PC-9 (cell line): ENCODE data around the gene ADAMTSL1. TPM values are rescaled to one million over a fixed set of nuclear protein-coding genes. Genes with fewer than 3 reads are reported as not detected.

Experiments used
- BruUV-seq: library from RNA; stranded (reverse); fragments of 400-500 nt; replicated peaks from 2 replicates; lab custom pipeline; 2021; lab: Mats Ljungman, UMichigan
- CTCF ChIA-PET: fragments of 300-600 bp; sonication (Branson Sonifier 250); formaldehyde crosslinking; loops from one replicate; lab custom pipeline; 2022; ENCODE audit warnings: antibody characterized with exemption; lab: Charles Lee
- POLR2A ChIA-PET: fragments of 300-600 bp; sonication (Branson Sonifier 250); formaldehyde crosslinking; loops from one replicate; lab custom pipeline; 2022; ENCODE audit warnings: antibody characterized with exemption; ENCODE audit not compliant: unreplicated experiment; lab: Charles Lee
- DNase-seq, 2 experiments: peaks; one replicate each; pipeline versions ENCODE4 v3.0.0 to v3.0.0-alpha.2; 2015 to 2022; ENCODE audit warnings: mixed read lengths in 1 of 2
- H2AFZ ChIP-seq: fragments of 200-600 bp; sonication (generic); 2 replicates; pipeline ENCODE4 v1.8.1; 2017; ENCODE audit warnings: antibody characterized with exemption
- H3F3A ChIP-seq: fragments of 200-600 bp; sonication (generic); 2 replicates; pipeline ENCODE4 v1.8.1; 2017; ENCODE audit warnings: antibody characterized with exemption, mild to moderate bottlenecking, low read depth; ENCODE audit not compliant: insufficient read depth
- H3K27ac ChIP-seq: fragments of 200-600 bp; sonication (generic); 2 replicates; pipeline ENCODE4 v1.6.1; 2016; ENCODE audit warnings: mixed run types
- H3K27me3 ChIP-seq: fragments of 200-600 bp; sonication (generic); 2 replicates; pipeline ENCODE4 v1.6.1; 2016; ENCODE audit warnings: low read depth, mixed run types; ENCODE audit not compliant: insufficient read depth
- H3K36me3 ChIP-seq: fragments of 200-600 bp; sonication (generic); 2 replicates; pipeline ENCODE4 v1.6.1; 2016; ENCODE audit warnings: low read depth, mixed run types
- H3K4me1 ChIP-seq: fragments of 200-600 bp; sonication (generic); replicated peaks from 2 replicates; pipeline ENCODE4 v1.6.1; 2016; ENCODE audit warnings: mixed run types; ENCODE audit not compliant: insufficient read depth
- H3K4me2 ChIP-seq: fragments of 200-600 bp; sonication (generic); 2 replicates; pipeline ENCODE4 v1.6.1; 2017; ENCODE audit warnings: mixed run types
- H3K4me3 ChIP-seq: fragments of 200-600 bp; sonication (generic); 2 replicates; pipeline ENCODE4 v1.6.1; 2016; ENCODE audit warnings: mixed run types
- H3K79me2 ChIP-seq: fragments of 200-600 bp; sonication (generic); 2 replicates; pipeline ENCODE4 v1.6.1; 2017; ENCODE audit warnings: low read depth, mixed run types
- H3K9me2 ChIP-seq: fragments of 200-600 bp; sonication (generic); 2 replicates; pipeline ENCODE4 v1.8.1; 2017; ENCODE audit warnings: mild to moderate bottlenecking; ENCODE audit not compliant: insufficient read depth
- H3K9me3 ChIP-seq: fragments of 200-600 bp; sonication (generic); 2 replicates; pipeline ENCODE4 v1.8.1; 2016; ENCODE audit warnings: low read depth; ENCODE audit not compliant: insufficient read depth
- H4K20me1 ChIP-seq: fragments of 200-600 bp; sonication (generic); 2 replicates; pipeline ENCODE4 v1.8.1; 2017; ENCODE audit not compliant: insufficient read depth
- CTCF ChIP-seq: fragments of 200-600 bp; sonication (generic); conservative IDR thresholded peaks from 2 replicates; pipeline ENCODE4 v1.6.1; 2017; ENCODE audit warnings: mixed run types, antibody characterized with exemption, mild to moderate bottlenecking, moderate library complexity
- EZH2 ChIP-seq: fragments of 200-600 bp; sonication (generic); IDR thresholded peaks from 2 replicates; pipeline ENCODE4 v1.8.0; 2017; ENCODE audit warnings: antibody characterized with exemption, low read depth
- intact Hi-C: fragments of 100-400 bp; cut with micrococcal nuclease; formaldehyde crosslinking; loops from one replicate; pipeline ENCODE4 v1.10.0; 2022; ENCODE audit not compliant: unreplicated experiment
- total RNA-seq: library from RNA; stranded (reverse); gene quantifications from 2 replicates; pipeline ENCODE4 v1.2.3, GENCODE V29; 2021

The ADAMTSL1 gene
- total RNA-seq, 1 experiment from 2014 or later = not detected

- Histone ChIP-seq H3K27ac (no peak overlapping the region), H3K27me3 (no peaks in the 10 kb centered on the region), H3K4me3 (no peak overlapping the region), H3F3A (no peaks in the 10 kb centered on the region), H3K9me3 (no peaks in the 10 kb centered on the region), H3K9me2 (no peaks in the 10 kb centered on the region), H3K4me1 (no peaks in the 10 kb centered on the region), H3K79me2 (no peaks in the 10 kb centered on the region), H3K36me3 (no peaks in the 10 kb centered on the region), H2AFZ (no peak overlapping the region), H4K20me1 (no peaks in the 10 kb centered on the region), H3K4me2 (no peak overlapping the region)
- no peak for TF ChIP-seq EZH2
- no peak for TF ChIP-seq CTCF
- POLR2A ChIA-PET = no interaction called here
- no TSS peak for BruUV-seq
- intact Hi-C loops = no loop called here
- no peak for DNase-seq
- CTCF ChIA-PET = no interaction called here
Observed at GRCh38 chr9:18727904-18728303, 254.0 kb downstream of the ADAMTSL1 start.

- ChIA-PET CTCF (no interaction called here), POLR2A (no interaction called here)
- Histone ChIP-seq H3K27ac (no peak overlapping the region), H3F3A (no peaks in the 10 kb centered on the region), H2AFZ (no peak overlapping the region), H3K4me1 (no peaks in the 10 kb centered on the region), H3K4me2 (no peak overlapping the region), H4K20me1 (no peaks in the 10 kb centered on the region), H3K79me2 (no peaks in the 10 kb centered on the region), H3K4me3 (no peak overlapping the region), H3K36me3 (no peaks in the 10 kb centered on the region), H3K27me3 (no peaks in the 10 kb centered on the region), H3K9me2 (no peaks in the 10 kb centered on the region), H3K9me3 (no peaks in the 10 kb centered on the region)
- DNase-seq = no peak
- BruUV-seq = no TSS peak
- TF ChIP-seq EZH2 = no peak
- intact Hi-C loops = no loop called here
Observed at GRCh38 chr9:18728642-18729041, 254.7 kb downstream of the ADAMTSL1 start.

- Histone ChIP-seq H3K9me3 (no peaks in the 10 kb centered on the region), H3K9me2 (no peaks in the 10 kb centered on the region), H2AFZ (no peak overlapping the region), H3K36me3 (no peaks in the 10 kb centered on the region), H3K27ac (no peak overlapping the region), H3K4me1 (no peaks in the 10 kb centered on the region), H3K79me2 (no peaks in the 10 kb centered on the region), H3K4me3 (no peak overlapping the region), H3K27me3 (no peaks in the 10 kb centered on the region), H3K4me2 (no peak overlapping the region), H3F3A (no peaks in the 10 kb centered on the region), H4K20me1 (no peaks in the 10 kb centered on the region)
- no TSS peak for BruUV-seq
- POLR2A ChIA-PET = no interaction called here
- intact Hi-C loops = no loop called here
- CTCF ChIA-PET = no interaction called here
- no peak for DNase-seq
- no peak for TF ChIP-seq EZH2
- no peak for TF ChIP-seq CTCF
Observed at GRCh38 chr9:18730241-18730640, 256.3 kb downstream of the ADAMTSL1 start.

- Histone ChIP-seq H3K36me3 (no peaks in the 10 kb centered on the region), H3K4me1 (no peaks in the 10 kb centered on the region), H3K9me3 (no peaks in the 10 kb centered on the region), H3K4me3 (no peak overlapping the region), H3K79me2 (no peaks in the 10 kb centered on the region), H3F3A (no peaks in the 10 kb centered on the region), H3K27ac (no peak overlapping the region), H3K27me3 (no peaks in the 10 kb centered on the region), H3K4me2 (no peak overlapping the region), H4K20me1 (no peaks in the 10 kb centered on the region), H3K9me2 (no peaks in the 10 kb centered on the region), H2AFZ (no peak overlapping the region)
- ChIA-PET POLR2A (no interaction called here), CTCF (no interaction called here)
- DNase-seq = no peak
- BruUV-seq = no TSS peak
- no peak for TF ChIP-seq CTCF
- TF ChIP-seq EZH2 = no peak
- intact Hi-C loops = no loop called here
Observed at GRCh38 chr9:18739127-18739526, 265.2 kb downstream of the ADAMTSL1 start.
